IPS-18a (cell line): ENCODE measurements around the gene GNAT3.

Experiments used
- H3K27ac ChIP-seq: one replicate; pipeline ENCODE4 v1.5.1; 2013; ENCODE audit warnings: low read length
- H3K27me3 ChIP-seq: one replicate; pipeline ENCODE4 v1.6.1; 2013; ENCODE audit warnings: mild to moderate bottlenecking, low read length; ENCODE audit not compliant: control insufficient read depth, insufficient read depth
- H3K36me3 ChIP-seq: one replicate; pipeline ENCODE4 v1.6.1; 2013; ENCODE audit warnings: low read depth, low read length; ENCODE audit not compliant: control insufficient read depth
- H3K4me1 ChIP-seq: one replicate; pipeline ENCODE4 v1.6.1; 2013; ENCODE audit warnings: low read depth, low read length; ENCODE audit not compliant: control insufficient read depth
- H3K4me3 ChIP-seq: one replicate; pipeline ENCODE4 v1.5.1; 2013; ENCODE audit warnings: low read length
- H3K9ac ChIP-seq: one replicate; pipeline ENCODE4 v1.6.1; 2013; ENCODE audit warnings: mild to moderate bottlenecking, low read length, moderate library complexity
- H3K9me3 ChIP-seq: one replicate; pipeline ENCODE4 v1.6.1; 2013; ENCODE audit warnings: low read depth, low read length; ENCODE audit not compliant: control insufficient read depth

Gene GNAT3

GRCh38 chr7:80529362-80529761 is 17.5 kb upstream of the GNAT3 start:
- Histone ChIP-seq H3K9ac (no peak overlapping the region), H3K4me3 (no peak overlapping the region), H3K4me1 (no peaks in the 10 kb centered on the region), H3K36me3 (no peaks in the 10 kb centered on the region), H3K27me3 (no peaks in the 10 kb centered on the region), H3K9me3 (no peaks in the 10 kb centered on the region), H3K27ac (no peak overlapping the region)

- H3K36me3 ChIP-seq, result no peaks in the 10 kb centered on the region
- H3K27me3 ChIP-seq, result no peaks in the 10 kb centered on the region
- no peak overlapping the region for H3K9ac ChIP-seq
- no peak overlapping the region for H3K4me3 ChIP-seq
- no peaks in the 10 kb centered on the region for H3K9me3 ChIP-seq
- H3K4me1 ChIP-seq, result no peaks in the 10 kb centered on the region
- H3K27ac ChIP-seq, result no peak overlapping the region
Measured at GRCh38 chr7:80528689-80529088, 16.8 kb upstream of the GNAT3 start.

- Histone ChIP-seq H3K9ac (no peak overlapping the region), H3K4me3 (no peak overlapping the region), H3K36me3 (no peaks in the 10 kb centered on the region), H3K27me3 (no peaks in the 10 kb centered on the region), H3K27ac (no peak overlapping the region), H3K9me3 (no peaks in the 10 kb centered on the region), H3K4me1 (no peaks in the 10 kb centered on the region)
Measured at GRCh38 chr7:80526472-80526871, 14.6 kb upstream of the GNAT3 start.

DNA sequence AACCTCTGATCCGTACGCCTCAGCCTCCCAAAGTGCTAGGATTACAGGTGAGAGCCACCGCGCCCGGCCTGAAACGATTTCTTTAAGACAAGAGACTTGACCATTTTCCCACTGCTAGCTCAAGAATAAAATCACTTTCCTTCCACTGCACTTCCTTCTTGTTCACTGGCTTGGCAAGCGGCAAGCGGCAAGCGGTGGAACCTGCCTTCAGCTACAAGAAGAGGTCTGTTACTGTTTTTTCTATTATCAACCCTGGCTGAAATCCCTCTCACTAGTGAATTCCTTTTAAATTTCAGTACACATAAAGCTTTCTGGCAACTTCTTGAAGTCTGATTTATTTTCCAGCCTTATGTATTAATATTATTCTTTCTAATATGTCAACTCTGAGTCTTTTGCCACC is 12.8 kb upstream of the GNAT3 start:
- H3K36me3 ChIP-seq, result no peaks in the 10 kb centered on the region
- no peak overlapping the region for H3K9ac ChIP-seq
- no peaks in the 10 kb centered on the region for H3K27me3 ChIP-seq
- H3K27ac ChIP-seq, result no peak overlapping the region
- H3K4me1 ChIP-seq, result no peaks in the 10 kb centered on the region
- H3K9me3 ChIP-seq, result no peaks in the 10 kb centered on the region
- H3K4me3 ChIP-seq, result no peak overlapping the region

DNA sequence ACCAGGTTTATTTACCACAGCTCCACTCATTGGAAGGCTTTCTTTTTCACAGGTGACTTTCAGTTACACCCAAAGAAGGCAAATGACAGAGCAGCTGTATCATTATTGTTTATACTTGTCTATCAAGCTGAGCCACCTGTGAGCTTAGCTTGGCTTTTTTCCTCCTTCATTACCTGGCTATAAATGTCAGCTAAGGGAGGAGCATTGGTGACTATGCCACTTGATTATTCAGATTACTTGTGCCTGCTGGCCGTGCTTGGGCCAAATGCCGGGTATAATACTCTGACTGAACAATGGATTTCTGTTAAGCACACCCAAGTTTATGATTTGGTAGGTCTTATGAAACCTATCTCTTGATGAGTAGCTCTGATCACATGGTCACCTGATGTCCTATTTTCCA is 9.9 kb upstream of the GNAT3 start:
- no peak overlapping the region for H3K4me3 ChIP-seq
- no peaks in the 10 kb centered on the region for H3K9me3 ChIP-seq
- H3K4me1 ChIP-seq, result no peaks in the 10 kb centered on the region
- H3K36me3 ChIP-seq, result no peaks in the 10 kb centered on the region
- H3K27ac ChIP-seq, result no peak overlapping the region
- H3K27me3 ChIP-seq, result no peaks in the 10 kb centered on the region
- H3K9ac ChIP-seq, result no peak overlapping the region

DNA sequence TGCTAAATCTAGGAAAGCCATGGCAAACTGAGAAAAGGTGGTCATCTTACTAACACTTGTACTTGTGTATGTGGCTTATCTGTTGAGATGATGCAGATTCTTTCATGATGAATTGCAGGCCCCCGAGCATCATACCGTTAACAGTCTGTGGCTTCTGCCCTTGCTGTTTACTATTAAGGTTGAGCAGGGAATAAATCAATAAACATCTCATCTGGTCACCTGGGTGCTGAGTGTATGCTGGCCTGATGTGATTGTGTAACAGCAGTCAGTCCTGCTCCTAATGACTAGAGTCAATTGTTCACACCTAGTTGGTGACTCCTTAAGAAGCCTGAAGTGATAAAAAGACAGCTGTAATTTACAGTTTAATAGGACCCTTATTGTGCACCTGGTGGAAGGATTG is 8.3 kb upstream of the GNAT3 start:
- H3K36me3 ChIP-seq, result no peaks in the 10 kb centered on the region
- H3K9me3 ChIP-seq, result no peaks in the 10 kb centered on the region
- no peak overlapping the region for H3K9ac ChIP-seq
- no peak overlapping the region for H3K4me3 ChIP-seq
- no peaks in the 10 kb centered on the region for H3K27me3 ChIP-seq
- H3K4me1 ChIP-seq, result no peaks in the 10 kb centered on the region
- H3K27ac ChIP-seq, result no peak overlapping the region

DNA sequence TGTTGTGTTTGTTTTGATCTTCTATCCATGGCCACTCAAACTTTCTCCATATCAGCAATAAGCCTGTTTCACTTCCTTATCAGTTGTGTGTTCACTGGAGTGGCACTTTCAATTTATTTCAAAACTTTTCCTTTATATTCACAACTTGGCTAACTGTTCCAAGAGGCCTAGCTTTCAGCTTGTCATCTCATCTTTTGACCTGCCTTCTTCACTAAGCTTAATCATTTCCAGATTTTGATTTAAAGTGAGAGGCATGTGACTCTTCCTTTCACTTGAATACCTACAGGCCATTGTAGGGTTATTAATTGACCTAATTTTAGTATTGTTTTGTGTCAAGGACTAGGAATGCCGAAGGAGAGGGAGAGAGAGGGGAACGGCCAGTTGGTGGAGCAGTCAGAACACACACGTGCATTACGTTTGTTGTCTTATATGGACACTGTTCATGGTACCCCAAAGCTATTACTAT is 5.5 kb upstream of the GNAT3 start:
- no peaks in the 10 kb centered on the region for H3K9me3 ChIP-seq
- no peaks in the 10 kb centered on the region for H3K4me1 ChIP-seq
- H3K36me3 ChIP-seq, result no peaks in the 10 kb centered on the region
- H3K27me3 ChIP-seq, result no peaks in the 10 kb centered on the region
- no peak overlapping the region for H3K9ac ChIP-seq
- no peak overlapping the region for H3K4me3 ChIP-seq
- no peak overlapping the region for H3K27ac ChIP-seq

GRCh38 chr7:80515298-80515697 is 3.4 kb upstream of the GNAT3 start:
- no peak overlapping the region for H3K4me3 ChIP-seq
- no peaks in the 10 kb centered on the region for H3K36me3 ChIP-seq
- H3K9me3 ChIP-seq, result no peaks in the 10 kb centered on the region
- no peaks in the 10 kb centered on the region for H3K27me3 ChIP-seq
- H3K27ac ChIP-seq, result no peak overlapping the region
- no peaks in the 10 kb centered on the region for H3K4me1 ChIP-seq
- no peak overlapping the region for H3K9ac ChIP-seq

- H3K36me3 ChIP-seq, result no peaks in the 10 kb centered on the region
- no peak overlapping the region for H3K4me3 ChIP-seq
- no peak overlapping the region for H3K9ac ChIP-seq
Measured at GRCh38 chr7:80510021-80510420, 1.8 kb downstream of the GNAT3 start.

DNA sequence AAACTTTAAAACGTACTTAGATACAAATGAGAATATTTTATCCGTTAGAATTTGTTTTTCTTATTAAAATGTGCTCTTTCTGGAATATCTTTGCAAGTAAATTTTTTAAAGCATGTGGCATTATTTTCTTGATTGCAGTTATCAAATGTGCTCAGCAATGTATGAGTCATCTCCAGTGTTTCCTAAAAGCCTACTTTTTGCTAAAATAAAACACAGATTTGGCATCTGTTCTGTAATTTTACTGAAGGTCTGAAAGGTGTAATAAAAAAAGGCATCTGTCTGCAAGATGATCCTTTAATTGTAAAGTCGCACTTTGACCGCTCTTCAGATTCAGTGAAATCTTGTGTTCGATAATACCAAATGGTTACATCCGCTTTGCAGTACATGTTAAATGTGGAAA is 3.4 kb downstream of the GNAT3 start:
- H3K4me3 ChIP-seq, result no peak overlapping the region
- no peak overlapping the region for H3K27ac ChIP-seq
- no peak overlapping the region for H3K9ac ChIP-seq
- no peaks in the 10 kb centered on the region for H3K4me1 ChIP-seq
- H3K27me3 ChIP-seq, result no peaks in the 10 kb centered on the region
- no peaks in the 10 kb centered on the region for H3K36me3 ChIP-seq
- H3K9me3 ChIP-seq, result no peaks in the 10 kb centered on the region

More at GRCh38 chr7:80510021-80510420, 1.8 kb downstream of the GNAT3 start:
- H3K9me3 ChIP-seq, result no peaks in the 10 kb centered on the region
- H3K27me3 ChIP-seq, result no peaks in the 10 kb centered on the region
- no peaks in the 10 kb centered on the region for H3K4me1 ChIP-seq
- no peak overlapping the region for H3K27ac ChIP-seq

GRCh38 chr7:80505900-80506500 is 5.9 kb downstream of the GNAT3 start:
- Histone ChIP-seq H3K9me3 (no peaks in the 10 kb centered on the region), H3K9ac (no peak overlapping the region), H3K36me3 (no peaks in the 10 kb centered on the region), H3K27ac (no peak overlapping the region), H3K4me3 (no peak overlapping the region), H3K27me3 (no peaks in the 10 kb centered on the region), H3K4me1 (no peaks in the 10 kb centered on the region)

GRCh38 chr7:80500325-80500724 is 11.5 kb downstream of the GNAT3 start:
- Histone ChIP-seq H3K36me3 (no peaks in the 10 kb centered on the region), H3K27ac (no peak overlapping the region), H3K27me3 (no peaks in the 10 kb centered on the region), H3K4me1 (no peaks in the 10 kb centered on the region), H3K9me3 (no peaks in the 10 kb centered on the region), H3K9ac (no peak overlapping the region), H3K4me3 (no peak overlapping the region)
